HEK293T (cell line): ENCODE results near the gene SPDYE3.

Source experiments
- BHLHE40 ChIP-seq: fragments of 450-650 bp; IDR thresholded peaks from 2 replicates; pipeline ENCODE4 v1.6.1; 2016; ENCODE audit warnings: mild to moderate bottlenecking, moderate library complexity, borderline replicate concordance
- CTBP1 ChIP-seq: fragments of 450-650 bp; IDR thresholded peaks from 2 replicates; pipeline ENCODE4 v1.6.1; 2016; ENCODE audit warnings: borderline replicate concordance
- FOXK2 ChIP-seq: fragments of 450-650 bp; IDR thresholded peaks from 2 replicates; pipeline ENCODE4 v1.6.1; 2016; ENCODE audit warnings: mild to moderate bottlenecking
- HDGF ChIP-seq: fragments of 450-650 bp; IDR thresholded peaks from 2 replicates; pipeline ENCODE4 v1.6.1; 2017; ENCODE audit warnings: antibody characterized with exemption, borderline replicate concordance
- NFRKB ChIP-seq: fragments of 450-650 bp; IDR thresholded peaks from 2 replicates; pipeline ENCODE4 v1.6.1; 2016; ENCODE audit warnings: mild to moderate bottlenecking, moderate library complexity
- ZNF384 ChIP-seq: fragments of 450-650 bp; IDR thresholded peaks from 2 replicates; pipeline ENCODE4 v1.6.1; 2016

DNA sequence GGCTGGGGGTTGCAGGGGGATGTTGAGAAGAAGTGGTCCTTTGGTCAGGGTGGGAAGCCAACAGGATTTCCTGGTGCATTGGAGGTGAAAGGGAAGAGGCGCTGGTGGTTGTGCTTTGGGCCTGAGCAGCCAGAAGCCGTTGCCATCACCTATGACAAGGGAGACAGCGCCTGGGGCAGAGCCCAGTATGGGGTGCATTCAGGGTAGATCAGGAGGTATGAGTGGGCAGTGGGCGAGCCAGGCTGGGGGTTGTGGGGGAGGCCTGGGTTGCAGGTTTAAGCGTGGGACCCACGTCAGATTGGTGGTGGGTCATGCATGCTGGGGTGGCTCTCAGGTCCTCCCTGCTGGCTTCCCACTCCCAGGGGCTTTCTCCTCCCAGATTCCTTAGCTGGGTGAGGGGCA lies 44.2 kb downstream of the SPDYE3 start:
- TF ChIP-seq HDGF (no peak), CTBP1 (no peak), BHLHE40 (no peak), NFRKB (no peak), ZNF384 (no peak), FOXK2 (no peak)
